ENCODE data around the gene AADAT.
"Not testable (repeated sequence)": the region's sequence is repeated elsewhere in the genome, so short reads cannot be mapped to it uniquely, and the experiment has no call there.

Gene AADAT

GRCh38 chr4:170089274-170089667 is 485 bp downstream of the AADAT start:
- no peak for DNase-seq

- DNase-seq, result no peak
Measured at GRCh38 chr4:170088716-170089115, 1.0 kb downstream of the AADAT start.

- DNase-seq, result no peak
Measured at GRCh38 chr4:170087163-170087700, 2.5 kb downstream of the AADAT start.

DNA sequence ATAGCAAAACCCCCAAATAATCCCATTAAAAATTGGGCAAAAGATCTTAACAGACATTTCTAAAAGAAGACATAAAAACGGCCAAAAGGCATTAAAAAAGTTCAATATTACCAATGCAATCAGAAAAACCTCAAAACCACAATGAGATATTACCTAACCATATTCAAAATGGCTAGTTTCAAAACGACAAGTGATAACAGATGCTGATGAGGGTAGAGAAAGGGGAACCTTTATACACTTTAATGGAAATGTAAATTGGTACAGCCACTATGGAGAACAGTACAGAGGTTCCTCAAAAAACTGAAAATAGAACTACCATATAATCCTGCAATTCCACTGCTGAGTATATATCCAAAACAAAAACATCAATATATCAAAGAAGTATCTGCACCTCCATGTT is 6.2 kb downstream of the AADAT start:
- no peak for DNase-seq

- DNase-seq, result no peak
Measured at GRCh38 chr4:170080496-170080895, 9.3 kb downstream of the AADAT start.

- DNase-seq, result no peak
Measured at GRCh38 chr4:170079981-170080380, 9.8 kb downstream of the AADAT start.

- DNase-seq, result no peak
Measured at GRCh38 chr4:170071196-170071595, 18.6 kb downstream of the AADAT start.

GRCh38 chr4:170068438-170069128 is 21.2 kb downstream of the AADAT start:
- no peak for DNase-seq

DNA sequence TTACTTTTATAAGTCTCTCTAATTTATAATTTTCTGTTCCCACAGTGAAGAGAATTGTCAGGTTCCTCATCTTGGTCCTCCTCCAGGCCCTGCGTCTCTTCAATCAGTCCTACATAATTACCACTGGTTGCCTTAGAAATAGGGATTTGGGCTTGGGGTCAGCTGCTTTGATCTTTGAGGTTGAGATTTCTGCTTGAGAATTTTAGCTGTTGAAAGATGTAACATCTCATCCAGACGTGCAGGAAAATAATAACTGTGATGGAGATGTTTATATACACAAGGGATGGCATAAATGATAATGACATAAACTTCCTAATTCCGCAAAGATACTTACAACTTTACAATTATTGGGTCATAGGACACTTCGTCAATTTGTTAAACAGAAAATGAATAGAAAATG is 30.3 kb downstream of the AADAT start:
- DNase-seq, result no peak

- DNase-seq, result no peak
Measured at GRCh38 chr4:170058826-170059225, 30.9 kb downstream of the AADAT start.

DNA sequence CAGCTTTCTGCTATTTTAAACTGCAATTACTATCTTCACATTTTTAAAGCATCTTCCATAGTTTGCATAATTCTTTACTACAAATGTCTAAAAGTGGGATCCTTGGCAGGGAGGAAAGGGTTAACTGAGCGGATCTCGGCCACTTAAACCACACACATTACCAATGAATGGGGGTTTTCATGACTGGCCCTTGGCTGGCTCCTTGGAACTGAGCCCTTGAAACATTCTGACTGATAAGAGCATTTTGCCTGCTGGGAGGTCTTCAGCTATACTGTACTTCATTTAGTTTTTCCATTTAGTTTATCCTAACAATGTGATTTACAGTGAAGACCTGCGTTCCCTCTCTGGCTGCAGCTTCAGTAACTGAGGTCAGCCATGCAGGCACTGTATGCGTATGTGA is 31.9 kb downstream of the AADAT start:
- no peak for DNase-seq

GRCh38 chr4:170052919-170053318 is 36.8 kb downstream of the AADAT start:
- DNase-seq, result no peak

- DNase-seq, result no peak
Measured at GRCh38 chr4:170051402-170051801, 38.4 kb downstream of the AADAT start.

DNA sequence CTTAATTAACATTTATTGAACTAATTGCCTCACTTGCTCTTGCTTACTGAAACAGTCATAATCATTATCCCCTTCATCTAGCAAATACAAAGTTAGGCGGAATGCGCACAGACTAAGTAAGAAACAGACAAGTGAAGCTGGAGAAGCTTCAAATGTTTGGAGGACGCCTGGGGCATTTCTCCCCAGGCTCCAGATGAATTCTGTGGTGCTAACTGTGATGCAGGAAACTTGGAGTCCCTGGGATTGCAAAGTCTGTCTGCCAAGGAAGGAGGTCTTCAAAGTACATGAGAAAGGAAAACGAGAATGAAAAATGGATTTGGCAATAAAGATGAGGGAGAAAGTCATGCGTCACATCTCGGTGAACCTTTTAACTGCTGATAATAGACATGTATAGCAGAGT is 40.0 kb downstream of the AADAT start:
- DNase-seq, result no peak

GRCh38 chr4:170047771-170048354 is 41.9 kb downstream of the AADAT start:
- peak; percentile 44 to 67 for DNase-seq

GRCh38 chr4:170046156-170046555 is 43.6 kb downstream of the AADAT start:
- DNase-seq, result not testable (repeated sequence)

DNA sequence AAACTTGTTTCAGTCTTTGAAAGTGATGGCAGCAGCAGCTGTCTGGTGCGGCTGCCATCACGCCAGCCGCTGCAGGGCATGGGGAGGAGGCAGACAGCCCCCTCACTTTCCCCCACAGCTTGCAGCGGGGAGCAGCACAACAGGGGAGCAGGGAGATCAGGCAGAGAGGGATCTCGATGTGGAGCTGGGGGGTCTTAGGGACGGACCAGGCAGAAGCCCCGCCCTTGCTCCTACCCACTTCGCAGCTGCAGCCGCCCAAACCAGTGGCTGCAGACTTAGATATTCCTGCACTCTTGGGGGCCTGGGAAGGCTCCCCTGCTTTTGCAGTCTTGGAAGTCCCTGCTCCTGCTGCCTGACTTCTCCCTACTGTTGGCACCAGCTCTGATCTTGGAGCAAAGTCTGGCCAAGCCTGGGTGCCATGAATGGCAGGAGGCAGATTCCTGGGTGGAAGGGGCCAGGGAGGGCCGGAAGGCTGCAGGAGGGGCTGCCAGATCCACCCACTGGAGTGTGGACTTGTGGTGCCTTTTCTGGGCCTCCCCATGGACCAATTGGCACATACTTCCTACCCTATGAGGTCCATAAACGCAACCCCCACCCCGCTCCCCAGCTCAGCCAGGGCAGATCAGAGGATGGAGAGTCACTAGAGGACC is 49.6 kb downstream of the AADAT start:
- DNase-seq, result no peak

DNA sequence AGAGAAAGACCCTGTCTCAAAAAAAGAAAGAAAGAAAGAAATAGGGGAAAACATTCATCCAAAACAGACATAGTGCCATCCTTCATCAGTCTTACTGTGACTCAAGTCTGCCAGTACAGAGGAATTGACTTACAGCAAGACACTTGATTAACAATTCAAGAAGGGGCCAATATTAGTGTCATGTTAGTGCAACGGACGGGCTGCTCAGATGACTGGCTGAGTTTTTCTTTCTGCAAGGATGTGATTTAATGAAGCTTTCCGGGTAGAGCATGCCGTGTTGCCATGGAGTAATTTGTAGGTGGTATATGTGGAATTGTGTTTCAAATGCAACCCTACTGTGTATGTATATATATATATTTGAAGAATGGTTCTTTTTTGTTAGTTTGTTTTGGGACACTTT is 51.0 kb downstream of the AADAT start:
- no peak for DNase-seq

- DNase-seq, result no peak
Measured at GRCh38 chr4:170038232-170038631, 51.5 kb downstream of the AADAT start.

DNA sequence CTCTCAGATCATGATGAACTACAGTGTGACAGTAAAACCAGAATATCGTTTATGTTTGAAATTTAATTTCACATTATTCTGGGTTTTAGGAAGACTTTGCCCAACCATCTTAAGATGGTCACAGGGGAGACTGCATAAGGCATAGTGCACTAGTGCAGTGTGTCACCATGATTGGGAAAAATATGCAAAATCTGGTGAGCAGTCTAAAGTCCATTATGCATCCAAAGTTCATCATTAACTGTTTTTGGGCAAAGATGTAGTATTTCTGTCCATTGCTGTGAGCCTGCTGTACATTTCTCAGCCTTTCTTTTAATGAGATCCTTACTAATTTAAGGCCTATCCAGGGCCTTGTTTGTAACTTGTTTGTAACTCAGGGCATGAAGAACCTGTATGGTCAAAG is 52.3 kb downstream of the AADAT start:
- DNase-seq, result no peak

- DNase-seq, result no peak
Measured at GRCh38 chr4:170035845-170036244, 53.9 kb downstream of the AADAT start.

DNA sequence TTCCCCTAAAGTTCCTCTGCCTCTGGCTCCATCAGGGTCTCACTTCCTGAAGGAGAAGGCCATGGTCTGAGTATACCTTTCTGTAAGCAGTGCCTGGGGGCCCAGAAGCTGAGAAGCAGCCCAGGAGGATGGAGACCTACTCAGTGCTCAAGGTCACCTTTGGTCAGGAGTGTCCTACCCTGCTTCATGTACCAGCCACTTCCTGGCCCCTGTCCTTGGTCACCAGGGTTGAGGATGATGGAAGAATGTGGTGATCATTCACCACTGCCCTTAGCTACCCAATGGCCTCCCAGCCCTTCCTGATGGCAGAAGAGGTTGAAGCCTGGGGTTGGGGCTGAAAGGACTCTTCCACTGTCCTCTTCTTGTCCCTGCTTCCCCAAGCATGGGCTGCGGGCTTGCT is 54.5 kb downstream of the AADAT start:
- DNase-seq, result no peak

- DNase-seq, result no peak
Measured at GRCh38 chr4:170033999-170034398, 55.8 kb downstream of the AADAT start.

DNA sequence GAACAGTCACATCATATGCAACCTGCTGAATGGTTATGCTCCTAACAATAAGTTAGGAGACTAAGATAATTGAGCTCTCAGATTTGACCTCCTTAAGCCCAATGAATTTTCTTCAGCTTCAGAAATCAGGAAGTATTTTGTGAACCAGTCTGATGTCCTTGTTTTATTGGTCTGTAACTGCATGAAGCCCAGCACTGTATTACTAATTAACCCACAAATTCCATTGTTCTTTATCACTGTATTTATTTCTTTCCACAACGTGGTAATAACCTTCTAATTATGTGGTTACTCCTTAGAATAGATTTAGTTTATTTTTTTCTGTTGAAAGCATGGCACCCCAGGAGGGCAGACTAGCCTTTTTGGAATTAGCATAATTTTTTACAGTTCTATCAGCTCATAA is 59.6 kb downstream of the AADAT start:
- DNase-seq, result no peak

Data from CD4-positive, alpha-beta T cell treated with Interleukin-1 beta for 1 hour (primary cell).